AG09309 (cell line): ENCODE data around the gene ZBTB46.

Source experiments
- DNase-seq: peaks from one replicate; pipeline ENCODE4 v3.0.0-alpha.2; 2010; ENCODE audit warnings: low read depth
- H3K4me3 ChIP-seq: 2 replicates; pipeline ENCODE4 v1.5.1; 2011; ENCODE audit warnings: mild to moderate bottlenecking, low read depth, low read length, moderate library complexity; ENCODE audit not compliant: control insufficient read depth
- CTCF ChIP-seq: IDR thresholded peaks from 2 replicates; pipeline ENCODE4 v1.5.1; 2011; ENCODE audit warnings: mild to moderate bottlenecking, low read depth, low read length, inconsistent platforms; ENCODE audit not compliant: insufficient read depth, control insufficient read depth; ENCODE audit errors: missing control alignments

The ZBTB46 gene

GRCh38 chr20:63765082-63765873, 65.8 kb downstream of the ZBTB46 start:
- no peak for DNase-seq
- H3K4me3 ChIP-seq, result no peak overlapping the region
- TF ChIP-seq CTCF, result no peak

GRCh38 chr20:63759377-63759901, 71.6 kb downstream of the ZBTB46 start:
- no peak overlapping the region for H3K4me3 ChIP-seq
- no peak for DNase-seq
- TF ChIP-seq CTCF, result no peak

- no peak for DNase-seq
- no peak overlapping the region for H3K4me3 ChIP-seq
- TF ChIP-seq CTCF, result no peak
These were observed 72.9 kb downstream of the ZBTB46 start for GRCh38 chr20:63758152-63758551.

GRCh38 chr20:63756648-63756991, 74.4 kb downstream of the ZBTB46 start:
- no peak overlapping the region for H3K4me3 ChIP-seq
- DNase-seq, result no peak
- no peak for TF ChIP-seq CTCF

GRCh38 chr20:63755933-63756647, 75.0 kb downstream of the ZBTB46 start:
- H3K4me3 ChIP-seq, result no peak overlapping the region
- TF ChIP-seq CTCF, result no peak
- DNase-seq, result no peak

- TF ChIP-seq CTCF, result no peak
- DNase-seq, result no peak
These were observed 77.1 kb downstream of the ZBTB46 start for GRCh38 chr20:63754008-63754407.

More at GRCh38 chr20:63754008-63754407, 77.1 kb downstream of the ZBTB46 start:
- no peak overlapping the region for H3K4me3 ChIP-seq
